Thymus (tissue), 11 donors: ENCODE results near the gene PSMD14. TPM values are rescaled to one million over a fixed set of nuclear protein-coding genes. Genes with fewer than 3 reads are reported as not detected.

Source experiments
- DNase-seq, 9 donors: peaks; one replicate each; pipeline ENCODE4 v3.0.0-alpha.2; 2013; ENCODE audit warnings: low spot score in 9 of 9, low read depth in 6 of 9, missing footprints in 1 of 9
- H3K27ac ChIP-seq, 2 donors: one replicate each; pipeline ENCODE4 v1.5.1; 2013; ENCODE audit warnings: control low read depth in 1 of 2, low read depth in 1 of 2, low read length in 1 of 2, mild to moderate bottlenecking in 1 of 2, moderate library complexity in 1 of 2
- H3K27me3 ChIP-seq, 2 donors: one replicate each; pipeline ENCODE4 v1.5.1; 2013; ENCODE audit warnings: low read length in 1 of 2; ENCODE audit not compliant: control insufficient read depth in 2 of 2, insufficient read depth in 1 of 2
- H3K36me3 ChIP-seq, 2 donors: one replicate each; pipeline ENCODE4 v1.5.1; 2013; ENCODE audit warnings: low read length in 1 of 2, mild to moderate bottlenecking in 1 of 2, moderate library complexity in 1 of 2; ENCODE audit not compliant: control insufficient read depth in 2 of 2, insufficient read depth in 2 of 2
- H3K4me1 ChIP-seq, 2 donors: one replicate each; pipeline ENCODE4 v1.5.1; 2013; ENCODE audit warnings: low read length in 2 of 2; ENCODE audit not compliant: control insufficient read depth in 2 of 2, insufficient read depth in 2 of 2
- H3K4me3 ChIP-seq, 2 donors: one replicate each; pipeline ENCODE4 v1.5.1; 2013; ENCODE audit warnings: low read length in 2 of 2, control low read depth in 1 of 2, mild to moderate bottlenecking in 1 of 2
- H3K9me3 ChIP-seq, 2 donors: one replicate each; pipeline ENCODE4 v1.5.1; 2013; ENCODE audit warnings: low read length in 1 of 2, mild to moderate bottlenecking in 1 of 2; ENCODE audit not compliant: control insufficient read depth in 2 of 2, insufficient read depth in 1 of 2
- WGBS: extraction: QIAGEN DNeasy Blood & Tissue Kit; methylation state at CpG from one replicate; pipeline ENCODE4 v1.1.7; 2013; 5-methylcytosine and 5-hydroxymethylcytosine counted together
- polyA plus RNA-seq: library from polyadenylated mRNA; stranded (reverse); fragments of 200-250 nt; gene quantifications from one replicate; pipeline ENCODE4 v1.2.3, GENCODE V29; 2013
- total RNA-seq: library from RNA; stranded (reverse); fragments of 120-200 nt; gene quantifications from one replicate; pipeline ENCODE4 v1.2.4, GENCODE V29; 2013
- donor health status: healthy.

PSMD14 gene
- total and polyA plus RNA-seq, 2 donors = 37.9 to 67.4 TPM

GRCh38 chr2:161424891-161425727 is 116.9 kb downstream of the PSMD14 start:
- H3K27me3 ChIP-seq = peaks cover 73 to 100% of the 10 kb centered on the region in 2 donors
- peaks cover 3 to 16% of the 10 kb centered on the region in 2 donors for H3K4me1 ChIP-seq
- DNase-seq = peak in 1 of 9 donors; percentile 19
- no peak overlapping the region for H3K4me3 ChIP-seq
- H3K27ac ChIP-seq = no peak overlapping the region
- peaks cover 0 to 3% of the 10 kb centered on the region in 2 donors for H3K9me3 ChIP-seq
- H3K36me3 ChIP-seq = no peaks in the 10 kb centered on the region
- 17% methylated on average over 4 of the region's 4 CpGs for WGBS

GRCh38 chr2:161425728-161426454 is 117.7 kb downstream of the PSMD14 start:
- Histone ChIP-seq H3K27me3 (peaks cover 67 to 100% of the 10 kb centered on the region in 2 donors), H3K4me3 (no peak overlapping the region), H3K4me1 (peaks cover 3 to 16% of the 10 kb centered on the region in 2 donors), H3K27ac (no peak overlapping the region), H3K36me3 (no peaks in the 10 kb centered on the region), H3K9me3 (peaks cover 0 to 3% of the 10 kb centered on the region in 2 donors)
- peak in 1 of 9 donors; percentile 23 for DNase-seq
- 25% methylated on average over 17 of the region's 17 CpGs for WGBS

GRCh38 chr2:161426455-161426921 is 118.3 kb downstream of the PSMD14 start:
- Histone ChIP-seq H3K27ac (no peak overlapping the region), H3K27me3 (peaks cover 61 to 100% of the 10 kb centered on the region in 2 donors), H3K4me3 (peak overlapping the region in 1 of 2 donors; percentile 26), H3K9me3 (peaks cover 0 to 3% of the 10 kb centered on the region in 2 donors), H3K36me3 (no peaks in the 10 kb centered on the region), H3K4me1 (peaks cover 3 to 16% of the 10 kb centered on the region in 2 donors)
- WGBS = 16% methylated on average over 13 of the region's 13 CpGs
- no peak for DNase-seq

GRCh38 chr2:161426922-161427663 is 118.9 kb downstream of the PSMD14 start:
- Histone ChIP-seq H3K27ac (no peak overlapping the region), H3K27me3 (peaks cover 56 to 94% of the 10 kb centered on the region in 2 donors), H3K4me3 (peak overlapping the region in 1 of 2 donors; percentile 26), H3K4me1 (peaks cover 3 to 16% of the 10 kb centered on the region in 2 donors), H3K9me3 (peaks cover 0 to 3% of the 10 kb centered on the region in 2 donors), H3K36me3 (no peaks in the 10 kb centered on the region)
- DNase-seq = peak in 1 of 9 donors; percentile 56
- 5% methylated on average over 54 of the region's 54 CpGs for WGBS

- Histone ChIP-seq H3K27ac (no peak overlapping the region), H3K4me1 (peaks cover 3 to 16% of the 10 kb centered on the region in 2 donors), H3K27me3 (peaks cover 48 to 86% of the 10 kb centered on the region in 2 donors), H3K4me3 (no peak overlapping the region), H3K9me3 (peaks cover 0 to 3% of the 10 kb centered on the region in 2 donors), H3K36me3 (no peaks in the 10 kb centered on the region)
- DNase-seq = peak in 1 of 9 donors; percentile 23
- WGBS = 31% methylated on average over 64 of the region's 64 CpGs
Measured at GRCh38 chr2:161427664-161428587, 119.7 kb downstream of the PSMD14 start.

- H3K4me1 ChIP-seq = peaks cover 3 to 12% of the 10 kb centered on the region in 2 donors
- 95% methylated on average over 2 of the region's 2 CpGs for WGBS
- H3K36me3 ChIP-seq = no peaks in the 10 kb centered on the region
- H3K9me3 ChIP-seq = peaks cover 0 to 3% of the 10 kb centered on the region in 2 donors
- no peak for DNase-seq
- H3K4me3 ChIP-seq = no peak overlapping the region
- H3K27ac ChIP-seq = no peak overlapping the region
- H3K27me3 ChIP-seq = peaks cover 31 to 66% of the 10 kb centered on the region in 2 donors
Measured at GRCh38 chr2:161430386-161430785, 122.2 kb downstream of the PSMD14 start.

- peaks cover 3 to 7% of the 10 kb centered on the region in 2 donors for H3K4me1 ChIP-seq
- H3K9me3 ChIP-seq = peaks cover 0 to 3% of the 10 kb centered on the region in 2 donors
- peaks cover 18 to 48% of the 10 kb centered on the region in 2 donors for H3K27me3 ChIP-seq
- WGBS = 94% methylated on average over 3 of the region's 3 CpGs
- H3K36me3 ChIP-seq = no peaks in the 10 kb centered on the region
- no peak for DNase-seq
- no peak overlapping the region for H3K27ac ChIP-seq
- H3K4me3 ChIP-seq = no peak overlapping the region
Measured at GRCh38 chr2:161432107-161432506, 123.9 kb downstream of the PSMD14 start.

- Histone ChIP-seq H3K36me3 (no peaks in the 10 kb centered on the region), H3K9me3 (no peaks in the 10 kb centered on the region), H3K4me3 (no peak overlapping the region), H3K4me1 (no peaks in the 10 kb centered on the region), H3K27ac (no peak overlapping the region), H3K27me3 (peaks cover 4 to 28% of the 10 kb centered on the region in 2 donors)
- WGBS = 21% methylated on average over 1 of the region's 1 CpG
- DNase-seq = no peak
Measured at GRCh38 chr2:161434118-161434517, 125.9 kb downstream of the PSMD14 start.
